Choroid plexus epithelial cell (primary cell): ENCODE data around the gene ABR.
"Not testable (repeated sequence)": the region's sequence is repeated elsewhere in the genome, so short reads cannot be mapped to it uniquely, and the experiment has no call there.

Source experiments
- DNase-seq: peaks from one replicate; pipeline ENCODE4 v3.0.0-alpha.2; 2010; ENCODE audit warnings: low read depth
- H3K4me3 ChIP-seq: 2 replicates; pipeline ENCODE4 v1.5.1; 2011; ENCODE audit warnings: low read depth, mild to moderate bottlenecking, control low read depth, low read length, moderate library complexity
- TF ChIP-seq, protein P1 (sequence below): conservative IDR thresholded peaks from 2 replicates; pipeline ENCODE4 v1.5.1; 2011; ENCODE audit warnings: low read depth, mild to moderate bottlenecking, control low read depth, inconsistent platforms, low read length, moderate library complexity

Gene ABR

DNA sequence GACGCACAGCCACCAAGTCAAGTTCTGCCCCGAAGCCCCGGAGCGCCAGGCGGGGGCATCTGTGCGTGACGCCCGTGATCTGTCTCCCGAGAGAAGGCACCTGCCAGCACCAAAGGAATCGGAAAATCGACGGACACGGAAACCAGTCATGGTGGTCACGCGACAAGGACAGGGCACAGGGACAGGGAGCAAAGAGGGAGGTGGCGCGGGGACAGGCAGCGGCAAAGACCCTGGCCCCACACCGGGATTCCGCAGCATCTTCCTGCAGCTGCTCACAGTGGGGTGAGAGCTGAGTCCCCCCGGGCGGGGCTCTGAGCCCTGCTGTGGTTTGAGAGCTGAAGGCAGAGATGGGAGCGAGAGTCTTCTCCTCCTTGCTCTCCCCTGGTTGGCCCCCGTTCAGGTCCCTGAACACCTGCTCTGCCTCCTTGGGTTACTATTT lies 56.4 kb downstream of the ABR start:
- H3K4me3 ChIP-seq = no peak overlapping the region
- DNase-seq = no peak
- TF ChIP-seq, protein P1, sequence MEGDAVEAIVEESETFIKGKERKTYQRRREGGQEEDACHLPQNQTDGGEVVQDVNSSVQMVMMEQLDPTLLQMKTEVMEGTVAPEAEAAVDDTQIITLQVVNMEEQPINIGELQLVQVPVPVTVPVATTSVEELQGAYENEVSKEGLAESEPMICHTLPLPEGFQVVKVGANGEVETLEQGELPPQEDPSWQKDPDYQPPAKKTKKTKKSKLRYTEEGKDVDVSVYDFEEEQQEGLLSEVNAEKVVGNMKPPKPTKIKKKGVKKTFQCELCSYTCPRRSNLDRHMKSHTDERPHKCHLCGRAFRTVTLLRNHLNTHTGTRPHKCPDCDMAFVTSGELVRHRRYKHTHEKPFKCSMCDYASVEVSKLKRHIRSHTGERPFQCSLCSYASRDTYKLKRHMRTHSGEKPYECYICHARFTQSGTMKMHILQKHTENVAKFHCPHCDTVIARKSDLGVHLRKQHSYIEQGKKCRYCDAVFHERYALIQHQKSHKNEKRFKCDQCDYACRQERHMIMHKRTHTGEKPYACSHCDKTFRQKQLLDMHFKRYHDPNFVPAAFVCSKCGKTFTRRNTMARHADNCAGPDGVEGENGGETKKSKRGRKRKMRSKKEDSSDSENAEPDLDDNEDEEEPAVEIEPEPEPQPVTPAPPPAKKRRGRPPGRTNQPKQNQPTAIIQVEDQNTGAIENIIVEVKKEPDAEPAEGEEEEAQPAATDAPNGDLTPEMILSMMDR = no peak

DNA sequence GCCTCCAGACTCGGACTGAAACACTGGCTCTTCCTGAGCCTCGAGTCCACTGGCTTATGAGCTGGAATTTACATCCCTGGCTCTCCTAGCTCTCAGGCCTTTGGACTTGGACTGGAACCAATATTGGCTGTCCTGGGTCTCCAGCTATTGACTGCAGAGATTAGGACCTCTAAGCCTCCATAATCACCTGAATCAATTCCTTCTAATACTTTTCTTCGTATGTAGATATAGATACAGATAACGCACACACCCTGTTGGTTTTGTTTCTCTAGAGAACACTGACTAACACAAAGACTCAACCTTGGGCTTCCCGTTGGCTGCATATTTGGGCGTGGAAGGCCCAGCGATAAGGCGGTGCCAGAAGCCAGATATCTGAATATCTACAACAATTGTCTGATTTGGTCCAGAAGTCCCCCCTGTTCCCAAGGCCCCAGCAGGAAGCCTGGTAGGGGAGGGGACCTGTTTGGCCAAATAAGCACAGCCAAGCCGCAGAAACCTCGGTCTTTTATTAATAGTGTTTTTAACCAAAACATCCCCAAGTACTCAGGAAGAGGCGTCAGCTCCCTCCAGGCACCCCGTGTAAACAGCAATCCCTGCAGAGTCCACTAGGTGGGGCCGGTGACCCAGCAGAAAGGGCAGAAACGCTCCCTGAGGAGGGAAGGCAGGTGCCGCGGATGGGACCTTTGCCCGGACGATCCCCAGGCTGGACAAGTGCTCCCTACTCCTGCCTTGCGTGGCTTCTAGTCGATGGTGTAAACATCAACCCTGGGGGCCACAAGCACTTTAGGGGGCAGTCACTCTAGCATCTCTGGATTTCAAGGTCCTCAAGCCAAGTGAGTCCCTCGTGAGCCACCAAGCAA lies 57.0 kb downstream of the ABR start:
- H3K4me3 ChIP-seq = no peak overlapping the region
- TF ChIP-seq, protein P1 = peak; percentile 89
- peak; percentile 69 for DNase-seq

DNA sequence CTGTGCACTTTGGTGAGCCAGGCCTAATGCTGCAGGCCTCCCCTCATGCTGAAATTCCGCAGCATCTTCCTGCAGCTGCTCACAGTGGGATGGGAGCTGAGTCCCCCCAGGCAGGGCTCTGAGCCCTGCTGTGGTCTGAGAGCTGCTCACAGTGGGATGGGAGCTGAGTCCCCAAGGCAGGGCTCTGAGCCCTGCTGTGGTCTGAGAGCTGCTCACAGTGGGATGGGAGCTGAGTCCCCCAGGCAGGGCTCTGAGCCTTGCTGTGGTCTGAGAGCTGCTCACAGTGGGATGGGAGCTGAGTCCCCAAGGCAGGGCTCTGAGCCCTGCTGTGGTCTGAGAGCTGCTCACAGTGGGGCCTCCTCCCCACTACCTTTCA lies 58.4 kb downstream of the ABR start:
- not testable (repeated sequence) for H3K4me3 ChIP-seq, DNase-seq

DNA sequence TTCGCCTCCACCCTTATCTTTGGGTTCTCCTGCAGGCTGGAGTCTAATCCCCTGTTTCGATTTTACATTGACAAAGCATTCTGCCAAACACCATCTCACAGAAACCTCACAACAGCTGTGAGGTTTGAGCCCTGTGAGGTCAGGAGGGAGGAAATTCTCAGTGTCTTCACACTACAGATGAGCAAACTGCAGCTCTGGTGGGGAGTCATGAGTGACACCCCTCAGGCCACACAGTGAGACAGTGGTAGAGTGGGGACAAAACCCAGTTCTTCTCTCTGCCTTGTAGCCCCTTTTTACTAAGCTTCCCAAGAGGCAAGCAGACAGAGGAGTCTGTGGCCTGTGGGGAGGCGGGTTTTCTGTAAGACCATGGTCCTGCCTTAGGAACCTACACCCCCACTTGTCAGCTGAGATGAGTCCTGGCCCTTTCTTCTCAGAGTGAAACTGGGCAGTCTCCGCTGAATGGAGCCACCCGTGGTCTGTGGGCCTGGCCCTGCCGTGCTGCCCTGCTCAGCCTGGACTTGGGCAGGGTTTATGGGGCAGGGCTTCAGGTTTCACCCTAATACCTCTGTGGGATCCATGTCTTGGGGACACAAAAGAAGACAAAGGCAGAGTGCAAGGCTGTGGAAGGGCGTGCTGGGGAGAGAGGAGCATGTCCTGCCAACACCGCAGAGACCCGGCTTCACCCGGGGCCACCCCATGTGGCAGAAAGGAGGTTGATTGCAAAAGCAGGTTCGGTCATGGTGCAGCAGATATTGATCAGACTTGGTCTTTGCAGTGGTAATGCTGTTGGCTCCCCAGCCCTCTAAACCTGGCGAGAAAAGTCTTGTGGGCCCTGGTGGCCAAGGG lies 59.0 kb downstream of the ABR start:
- TF ChIP-seq, protein P1 = no peak
- H3K4me3 ChIP-seq = no peak overlapping the region
- no peak for DNase-seq

DNA sequence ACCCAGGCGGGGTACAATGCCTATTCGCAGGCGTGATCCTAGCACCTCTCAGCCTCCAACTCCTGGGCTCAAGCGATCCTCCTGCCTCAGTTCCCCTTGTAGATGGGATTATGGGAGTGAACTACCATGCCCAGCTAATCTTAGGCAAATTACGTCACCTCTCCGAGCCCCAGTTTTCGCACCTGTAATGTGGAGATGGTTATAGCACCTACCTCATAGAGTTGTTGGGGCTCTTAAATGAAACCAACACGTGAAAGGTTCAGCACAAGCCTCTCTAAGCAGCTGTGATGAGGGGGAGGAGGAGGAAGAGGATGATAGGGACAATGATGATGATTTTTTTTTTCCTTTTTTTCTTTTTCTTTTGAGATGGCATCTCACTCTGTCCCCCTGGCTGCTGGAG lies 59.9 kb downstream of the ABR start:
- DNase-seq = no peak
- no peak overlapping the region for H3K4me3 ChIP-seq
- TF ChIP-seq, protein P1 = no peak

DNA sequence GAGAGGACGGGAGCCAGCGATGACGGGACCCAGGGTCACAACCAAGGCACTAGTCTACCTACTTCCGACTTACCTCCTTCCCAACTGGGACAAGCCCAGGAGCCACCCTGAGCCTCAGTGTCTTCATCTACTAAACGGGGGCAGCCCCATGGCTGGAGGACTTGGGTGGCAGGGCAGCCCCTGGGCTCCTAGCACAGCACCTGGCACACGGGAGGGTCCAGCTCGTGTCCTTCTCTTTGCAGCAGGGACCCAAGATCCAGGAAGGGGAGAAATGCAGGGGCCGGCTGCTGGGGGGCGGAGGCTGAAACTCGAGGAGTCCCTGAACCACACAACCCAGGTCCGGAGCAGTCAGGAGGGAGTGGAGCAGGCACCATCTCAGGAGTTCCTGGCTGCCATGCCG lies 63.2 kb downstream of the ABR start:
- no peak for DNase-seq
- TF ChIP-seq, protein P1 = no peak

DNA sequence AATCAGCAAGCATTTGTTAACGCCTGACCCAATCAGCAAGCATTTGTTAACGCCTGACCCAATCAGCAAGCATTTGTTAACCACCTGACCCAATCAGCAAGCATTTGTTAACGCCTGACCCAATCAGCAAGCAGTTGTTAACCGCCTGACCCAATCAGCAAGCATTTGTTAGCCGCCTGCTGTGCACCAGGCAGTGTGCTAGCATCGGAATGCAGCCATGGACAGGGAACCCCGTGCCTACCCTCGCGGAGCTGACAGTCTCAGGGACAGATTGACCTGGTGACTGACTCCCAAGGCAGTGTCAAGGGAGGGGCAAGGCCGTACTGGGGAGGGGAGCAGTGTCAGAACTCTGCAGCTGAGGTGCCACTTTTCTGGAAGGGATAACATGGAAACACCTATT lies 66.9 kb downstream of the ABR start:
- TF ChIP-seq, protein P1 = no peak
- H3K4me3 ChIP-seq = no peak overlapping the region
- no peak for DNase-seq

More for the DNA sequence above, 63.2 kb downstream of the ABR start:
- no peak overlapping the region for H3K4me3 ChIP-seq
